Fibroblast of lung (primary cell): ENCODE data around the gene RXFP4. TPM values are rescaled to one million over a fixed set of nuclear protein-coding genes. Genes with fewer than 3 reads are reported as not detected.

ENCODE experiments used
- DNase-seq, 2 donors: peaks; one replicate each; pipeline versions ENCODE4 v3.0.0 to v3.0.0-alpha.2; 2010; ENCODE audit warnings: low read depth in 2 of 2
- H2AFZ ChIP-seq: 2 replicates; pipeline ENCODE4 v1.5.1; 2012; ENCODE audit warnings: low read length, control low read depth, inconsistent platforms
- H3K27ac ChIP-seq: 2 replicates; pipeline ENCODE4 v1.5.1; 2011; ENCODE audit warnings: low read length, control low read depth; ENCODE audit not compliant: insufficient read depth
- H3K27me3 ChIP-seq: 2 replicates; pipeline ENCODE4 v1.5.1; 2011; ENCODE audit warnings: mild to moderate bottlenecking, low read length; ENCODE audit not compliant: control insufficient read depth, insufficient read depth
- H3K36me3 ChIP-seq: 2 replicates; pipeline ENCODE4 v1.5.1; 2011; ENCODE audit warnings: low read length; ENCODE audit not compliant: control insufficient read depth, insufficient read depth
- H3K4me1 ChIP-seq: 2 replicates; pipeline ENCODE4 v1.5.1; 2011; ENCODE audit warnings: low read length; ENCODE audit not compliant: control insufficient read depth, insufficient read depth; ENCODE audit errors: extremely low read depth
- H3K4me2 ChIP-seq: 2 replicates; pipeline ENCODE4 v1.5.1; 2011; ENCODE audit warnings: low read length, control low read depth; ENCODE audit not compliant: insufficient read depth; ENCODE audit errors: extremely low read depth
- H3K4me3 ChIP-seq, 4 experiments: fragments of 200-600 bp in 1 of 4; sonication (generic) in 1 of 4; replicated peaks in 1 of 4; 2 replicates each; pipeline ENCODE4 v1.5.1; 2011 to 2016; ENCODE audit warnings: low read length in 4 of 4, low read depth in 3 of 4, mild to moderate bottlenecking in 3 of 4, control low read depth in 2 of 4, inconsistent platforms in 1 of 4, mixed read lengths in 1 of 4; ENCODE audit not compliant: insufficient read depth in 1 of 4; ENCODE audit errors: control extremely low read depth in 1 of 4
- H3K79me2 ChIP-seq: 2 replicates; pipeline ENCODE4 v1.5.1; 2012; ENCODE audit warnings: mild to moderate bottlenecking, low read length, inconsistent platforms; ENCODE audit not compliant: control insufficient read depth, insufficient read depth
- H3K9ac ChIP-seq: 2 replicates; pipeline ENCODE4 v1.5.1; 2011; ENCODE audit warnings: mild to moderate bottlenecking, low read length, control low read depth; ENCODE audit not compliant: insufficient read depth
- H3K9me3 ChIP-seq: 2 replicates; pipeline ENCODE4 v1.5.1; 2012; ENCODE audit warnings: low read depth, low read length; ENCODE audit not compliant: control insufficient read depth, insufficient read depth
- H4K20me1 ChIP-seq: 2 replicates; pipeline ENCODE4 v1.5.1; 2011; ENCODE audit warnings: low read length; ENCODE audit not compliant: control insufficient read depth, insufficient read depth; ENCODE audit errors: extremely low read depth
- CTCF ChIP-seq, 2 donors: IDR thresholded peaks in 1 of 2; conservative IDR thresholded peaks in 1 of 2; 1 replicate in 1 of 2; 2 replicates in 1 of 2; pipeline ENCODE4 v1.5.1; 2011 to 2012; ENCODE audit warnings: low read length in 2 of 2, control low read depth in 1 of 2, inconsistent platforms in 1 of 2, low read depth in 1 of 2, mild to moderate bottlenecking in 1 of 2
- EZH2 ChIP-seq: IDR thresholded peaks from 2 replicates; pipeline ENCODE4 v1.5.1; 2012; ENCODE audit warnings: low read length, control low read depth, mild to moderate bottlenecking; ENCODE audit errors: missing control alignments
- polyA plus RNA-seq, 2 donors: library from polyadenylated mRNA; depleted of rRNA in 1 of 2; stranded (reverse) in 1 of 2; unstranded in 1 of 2; fragments of >200 nt; gene quantifications; 2 replicates each; pipeline ENCODE4 v1.2.1, GENCODE V29; 2011 to 2012; ENCODE audit warnings: missing spikeins in 1 of 2
- total RNA-seq: library from RNA; depleted of rRNA; stranded (reverse); fragments of >200 nt; gene quantifications from 2 replicates; pipeline ENCODE4 v1.2.1, GENCODE V29; 2014

The RXFP4 gene
- total and polyA plus RNA-seq, 2 donors (not counting 1 experiment from before 2014, with no cell fraction given): not detected

GRCh38 chr1:155944444-155944799 is 3.0 kb downstream of the RXFP4 start:
- Histone ChIP-seq H3K36me3 (peaks cover 5% of the 10 kb centered on the region), H3K27me3 (no peaks in the 10 kb centered on the region), H2AFZ (no peak overlapping the region), H4K20me1 (no peaks in the 10 kb centered on the region), H3K4me2 (no peak overlapping the region), H3K4me3 (no peak overlapping the region), H3K27ac (no peak overlapping the region), H3K9me3 (no peaks in the 10 kb centered on the region), H3K4me1 (peaks cover 3% of the 10 kb centered on the region), H3K79me2 (no peaks in the 10 kb centered on the region), H3K9ac (no peak overlapping the region)
- no peak for TF ChIP-seq CTCF (conservative IDR thresholded peaks at IDR 0.05 in 1 of 2, IDR thresholded peaks at IDR 0.05 in 1 of 2; ENCODE audit: low read depth in 1 of 2, low read length in 2 of 2)
- TF ChIP-seq EZH2: no peak
- peak in 1 of 2 donors; percentile 37 for DNase-seq

GRCh38 chr1:155946633-155947219 is 5.3 kb downstream of the RXFP4 start:
- no peak overlapping the region for H3K9ac ChIP-seq
- H3K4me3 ChIP-seq: no peak overlapping the region
- no peak overlapping the region for H3K4me2 ChIP-seq
- H3K9me3 ChIP-seq: no peaks in the 10 kb centered on the region
- H3K27ac ChIP-seq: no peak overlapping the region
- no peaks in the 10 kb centered on the region for H4K20me1 ChIP-seq
- peaks cover 22% of the 10 kb centered on the region for H3K36me3 ChIP-seq
- no peak overlapping the region for H2AFZ ChIP-seq
- no peak for TF ChIP-seq CTCF (conservative IDR thresholded peaks at IDR 0.05 in 1 of 2, IDR thresholded peaks at IDR 0.05 in 1 of 2; ENCODE audit: low read depth in 1 of 2, low read length in 2 of 2)
- no peak for TF ChIP-seq EZH2
- no peak for DNase-seq
- no peaks in the 10 kb centered on the region for H3K79me2 ChIP-seq
- H3K4me1 ChIP-seq: no peaks in the 10 kb centered on the region
- no peaks in the 10 kb centered on the region for H3K27me3 ChIP-seq

DNA sequence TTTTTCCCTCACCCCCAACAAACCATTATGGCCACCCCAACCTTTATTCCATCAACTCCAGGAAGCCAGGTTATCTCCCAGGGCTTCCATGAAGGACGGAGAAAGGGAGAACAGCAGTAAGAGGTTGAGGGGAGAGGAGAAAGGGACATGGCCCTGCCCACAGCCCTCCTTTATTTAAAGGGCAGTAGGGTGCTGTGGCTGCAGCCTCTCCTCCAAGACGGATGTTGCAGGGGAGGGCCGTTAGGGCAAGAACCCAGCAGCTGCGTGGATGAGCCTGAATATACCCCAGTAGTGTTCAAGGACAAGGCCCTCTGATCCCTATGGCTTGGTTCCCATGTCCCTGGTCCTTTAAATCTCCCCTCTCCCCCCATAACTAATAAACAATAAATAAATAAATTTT is 5.9 kb downstream of the RXFP4 start:
- H2AFZ ChIP-seq: no peak overlapping the region
- no peaks in the 10 kb centered on the region for H4K20me1 ChIP-seq
- H3K27ac ChIP-seq: no peak overlapping the region
- no peaks in the 10 kb centered on the region for H3K9me3 ChIP-seq
- H3K4me1 ChIP-seq: no peaks in the 10 kb centered on the region
- H3K4me3 ChIP-seq: no peak overlapping the region
- H3K79me2 ChIP-seq: no peaks in the 10 kb centered on the region
- no peak overlapping the region for H3K9ac ChIP-seq
- no peaks in the 10 kb centered on the region for H3K27me3 ChIP-seq
- peaks cover 26% of the 10 kb centered on the region for H3K36me3 ChIP-seq
- H3K4me2 ChIP-seq: no peak overlapping the region
- TF ChIP-seq CTCF (conservative IDR thresholded peaks at IDR 0.05 in 1 of 2, IDR thresholded peaks at IDR 0.05 in 1 of 2; ENCODE audit: low read depth in 1 of 2, low read length in 2 of 2): no peak
- TF ChIP-seq EZH2: no peak
- no peak for DNase-seq
